IMR-90 (cell line): ENCODE measurements around the gene SSTR4.

Source experiments
- CEBPB ChIP-seq: IDR thresholded peaks from 2 replicates; pipeline ENCODE4 v1.6.1; 2012; ENCODE audit warnings: low read depth, low read length, improper control_type of control experiment
- CHD1 ChIP-seq: IDR thresholded peaks from 2 replicates; pipeline ENCODE4 v1.6.1; 2012; ENCODE audit warnings: low read depth, low read length, improper control_type of control experiment
- CTCF ChIP-seq: conservative IDR thresholded peaks from 2 replicates; pipeline ENCODE4 v1.5.1; 2012; ENCODE audit warnings: mild to moderate bottlenecking, low read depth, low read length, improper control_type of control experiment
- ELK1 ChIP-seq: fragments of 150-350 bp; IDR thresholded peaks from 2 replicates; pipeline ENCODE4 v1.6.1; 2016; ENCODE audit warnings: low read depth, mild to moderate bottlenecking, low read length, moderate library complexity, borderline replicate concordance
- MAFK ChIP-seq: IDR thresholded peaks from 2 replicates; pipeline ENCODE4 v1.6.1; 2012; ENCODE audit warnings: low read depth, low read length, improper control_type of control experiment
- POLR2A ChIP-seq: IDR thresholded peaks from 2 replicates; pipeline ENCODE4 v1.6.1; 2012; ENCODE audit warnings: mild to moderate bottlenecking, low read depth, low read length
- USF2 ChIP-seq: fragments of 150-350 bp; IDR thresholded peaks from 2 replicates; pipeline ENCODE4 v1.6.1; 2017; ENCODE audit warnings: mild to moderate bottlenecking, antibody characterized with exemption, low read length, low read depth

GRCh38 chr20:23071398-23071797 lies 36.3 kb downstream of the SSTR4 start:
- TF ChIP-seq CTCF, result no peak
- no peak for TF ChIP-seq POLR2A
- TF ChIP-seq CEBPB, result no peak
- TF ChIP-seq USF2, result no peak
- no peak for TF ChIP-seq ELK1
- TF ChIP-seq MAFK, result no peak
- TF ChIP-seq CHD1, result no peak
